HG02970 (cell line): Measurements from ENCODE around the gene GFER.
"Not testable (repeated sequence)": the region's sequence is repeated elsewhere in the genome, so short reads cannot be mapped to it uniquely, and the experiment has no call there.

ENCODE experiments used
- ATAC-seq: cut with Tn5 transposase; IDR thresholded peaks from one replicate; pipeline ENCODE4 v1.9.1; 2021; ENCODE audit warnings: mild to moderate bottlenecking, moderate library complexity, moderate number of reproducible peaks; ENCODE audit not compliant: unreplicated experiment, low FRiP score

Gene GFER

GRCh38 chr16:1983544-1984346 lies at the start of gene GFER:
Gene GFER, plus strand, starts transcription at chr16:1984193. Its CDS starts 26 bp downstream, at chr16:1984219.
- peak; percentile 64 for ATAC-seq

GRCh38 chr16:1936945-1937479 lies 47.0 kb upstream of the GFER start:
- no peak for ATAC-seq

GRCh38 chr16:1938316-1938715 lies 45.7 kb upstream of the GFER start:
- no peak for ATAC-seq

GRCh38 chr16:1938910-1939309 lies 45.1 kb upstream of the GFER start:
- no peak for ATAC-seq

GRCh38 chr16:1939833-1940232 lies 44.2 kb upstream of the GFER start:
- ATAC-seq, result not testable (repeated sequence)

- ATAC-seq, result no peak
Measured at GRCh38 chr16:1940273-1941161, 43.5 kb upstream of the GFER start.

GRCh38 chr16:1941162-1942046 lies 42.6 kb upstream of the GFER start:
- no peak for ATAC-seq

GRCh38 chr16:1942047-1942809 lies 41.8 kb upstream of the GFER start:
- ATAC-seq, result no peak

GRCh38 chr16:1942810-1943726 lies 40.9 kb upstream of the GFER start, which contains the start of gene MSRB1:
Gene MSRB1, minus strand, starts transcription at chr16:1943199. Its CDS starts 43 bp downstream, at chr16:1943156.
- peak; percentile 88 for ATAC-seq

GRCh38 chr16:1944612-1945199 lies 39.3 kb upstream of the GFER start:
- ATAC-seq, result no peak

GRCh38 chr16:1945559-1946391 lies 38.2 kb upstream of the GFER start:
- no peak for ATAC-seq

- no peak for ATAC-seq
Measured at GRCh38 chr16:1946495-1947368, 37.3 kb upstream of the GFER start.

GRCh38 chr16:1947369-1947670 lies 36.7 kb upstream of the GFER start:
- ATAC-seq, result no peak

- no peak for ATAC-seq
Measured at GRCh38 chr16:1949507-1949906, 34.5 kb upstream of the GFER start.

- ATAC-seq, result no peak
Measured at GRCh38 chr16:1950047-1950446, 33.9 kb upstream of the GFER start.

- no peak for ATAC-seq
Measured at GRCh38 chr16:1950559-1950958, 33.4 kb upstream of the GFER start.
